Testis (tissue), 3 donors: ENCODE data around the gene RNF186. TPM values are rescaled to one million over a fixed set of nuclear protein-coding genes. Genes with fewer than 3 reads are reported as not detected.
A peak's percentile ranks its signal among the peaks of the same experiment; 100 is the strongest.
"Not testable (repeated sequence)": the region's sequence is repeated elsewhere in the genome, so short reads cannot be mapped to it uniquely, and the experiment has no call there.

Experiments used
- DNase-seq: peaks from one replicate; pipeline ENCODE4 v3.0.0-alpha.2; 2019
- H3K27ac ChIP-seq, 2 donors: fragments of 200-600 bp; sonication (generic); one replicate each; pipeline ENCODE4 v1.5.1; 2019
- H3K27me3 ChIP-seq: fragments of 200-600 bp; sonication (generic); one replicate; pipeline ENCODE4 v1.5.1; 2019
- H3K36me3 ChIP-seq: fragments of 200-600 bp; sonication (generic); one replicate; pipeline ENCODE4 v1.5.1; 2017; ENCODE audit warnings: low read depth; ENCODE audit errors: missing control alignments
- H3K4me1 ChIP-seq: fragments of 200-600 bp; sonication (generic); one replicate; pipeline ENCODE4 v1.5.1; 2019
- H3K4me3 ChIP-seq, 2 donors: fragments of 200-600 bp; sonication (generic); one replicate each; pipeline ENCODE4 v1.5.1; 2017 to 2019
- H3K9me3 ChIP-seq: fragments of 200-600 bp; sonication (generic); one replicate; pipeline ENCODE4 v1.5.1; 2017
- POLR2A ChIP-seq: fragments of 450-650 bp; IDR thresholded peaks from one replicate; pipeline ENCODE4 v1.6.1; 2017; ENCODE audit warnings: antibody characterized with exemption, mild to moderate bottlenecking, moderate library complexity
- whole genome bisulfite sequencing, 2 donors: methylation state at CpG; one replicate each; pipeline ENCODE4 v1.1.5; 2018; 5-methylcytosine and 5-hydroxymethylcytosine counted together
- intact Hi-C: fragments of 100-400 bp; cut with DNase I; formaldehyde crosslinking; loops from one replicate; pipeline ENCODE4 v1.15.1; 2023; ENCODE audit warnings: low total_unique reads
- polyA plus RNA-seq: library from polyadenylated mRNA; stranded (reverse); fragments of 350-450 nt; fragmentation: Illumina TruSeq; extraction: RNeasy Lipid Tissue Mini Kit (QIAGEN cat#74804); gene quantifications from one replicate; pipeline ENCODE4 v1.2.3, GENCODE V29; 2014; ENCODE audit warnings: low read depth, low replicate concordance; ENCODE audit not compliant: insufficient read depth
- total RNA-seq, 2 donors: library from RNA; depleted of rRNA; stranded (reverse); fragments of >200 nt; gene quantifications; one replicate each; pipeline ENCODE4 v1.2.3, GENCODE V29; 2016
- TF ChIP-seq, protein P1 (sequence below), 3 experiments: fragments of 450-650 bp in 2 of 3; fragments of 200-600 bp in 1 of 3; sonication (generic) in 1 of 3; IDR thresholded peaks; one replicate each; pipeline ENCODE4 v1.5.1; 2016 to 2019; ENCODE audit warnings: antibody characterized with exemption in 3 of 3, mild to moderate bottlenecking in 2 of 3, moderate library complexity in 1 of 3

Gene RNF186
- total and polyA plus RNA-seq, 3 donors from 2014 or later: 0.19 TPM; not detected in 2

- intact Hi-C loops: no loop called here
- TF ChIP-seq POLR2A: no peak
- TF ChIP-seq, protein P1, sequence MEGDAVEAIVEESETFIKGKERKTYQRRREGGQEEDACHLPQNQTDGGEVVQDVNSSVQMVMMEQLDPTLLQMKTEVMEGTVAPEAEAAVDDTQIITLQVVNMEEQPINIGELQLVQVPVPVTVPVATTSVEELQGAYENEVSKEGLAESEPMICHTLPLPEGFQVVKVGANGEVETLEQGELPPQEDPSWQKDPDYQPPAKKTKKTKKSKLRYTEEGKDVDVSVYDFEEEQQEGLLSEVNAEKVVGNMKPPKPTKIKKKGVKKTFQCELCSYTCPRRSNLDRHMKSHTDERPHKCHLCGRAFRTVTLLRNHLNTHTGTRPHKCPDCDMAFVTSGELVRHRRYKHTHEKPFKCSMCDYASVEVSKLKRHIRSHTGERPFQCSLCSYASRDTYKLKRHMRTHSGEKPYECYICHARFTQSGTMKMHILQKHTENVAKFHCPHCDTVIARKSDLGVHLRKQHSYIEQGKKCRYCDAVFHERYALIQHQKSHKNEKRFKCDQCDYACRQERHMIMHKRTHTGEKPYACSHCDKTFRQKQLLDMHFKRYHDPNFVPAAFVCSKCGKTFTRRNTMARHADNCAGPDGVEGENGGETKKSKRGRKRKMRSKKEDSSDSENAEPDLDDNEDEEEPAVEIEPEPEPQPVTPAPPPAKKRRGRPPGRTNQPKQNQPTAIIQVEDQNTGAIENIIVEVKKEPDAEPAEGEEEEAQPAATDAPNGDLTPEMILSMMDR (IDR thresholded peaks at IDR 0.05): no peak
- Histone ChIP-seq H3K9me3 (no peaks in the 10 kb centered on the region), H3K27me3 (no peaks in the 10 kb centered on the region), H3K27ac (no peak overlapping the region), H3K4me1 (no peaks in the 10 kb centered on the region), H3K4me3 (no peak overlapping the region), H3K36me3 (no peaks in the 10 kb centered on the region)
- no peak for DNase-seq
- 85 to 95% methylated on average over 1 of the region's 1 CpG for WGBS, 2 donors
Observed at GRCh38 chr1:19852036-19852435, 37.0 kb upstream of the RNF186 start.

GRCh38 chr1:19850214-19850613, 35.1 kb upstream of the RNF186 start:
- intact Hi-C loops: no loop called here
- peaks cover 7% of the 10 kb centered on the region for H3K4me1 ChIP-seq
- no peak for DNase-seq
- H3K27me3 ChIP-seq: no peaks in the 10 kb centered on the region
- TF ChIP-seq, protein P1 (IDR thresholded peaks at IDR 0.05): no peak
- TF ChIP-seq POLR2A: no peak
- no peak overlapping the region for H3K27ac ChIP-seq
- H3K4me3 ChIP-seq: no peak overlapping the region
- no peaks in the 10 kb centered on the region for H3K9me3 ChIP-seq
- WGBS, 2 donors: 46 to 48% methylated on average over 7 of the region's 7 CpGs
- H3K36me3 ChIP-seq: no peaks in the 10 kb centered on the region

DNA sequence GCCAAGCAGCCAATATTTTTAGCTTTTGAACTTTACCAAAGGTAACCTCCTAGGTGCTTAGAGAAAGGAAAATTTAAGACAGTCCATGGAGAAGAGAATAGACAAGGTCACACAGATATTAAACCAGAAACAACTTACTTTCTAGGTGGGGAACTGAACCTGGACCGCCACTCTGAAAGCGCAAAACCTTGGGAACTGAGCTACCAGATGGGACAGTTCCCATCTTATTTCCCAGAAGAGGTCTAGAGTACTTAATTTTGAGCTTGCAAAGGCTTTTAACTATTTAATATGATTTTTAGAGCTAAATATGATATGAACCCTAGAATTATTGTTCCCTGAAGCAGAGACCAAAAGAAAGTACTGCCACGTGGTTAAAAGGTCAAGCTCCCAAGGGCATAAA, 34.2 kb upstream of the RNF186 start:
- WGBS, 2 donors: 45 to 48% methylated on average over 3 of the region's 3 CpGs

GRCh38 chr1:19847334-19847733, 32.3 kb upstream of the RNF186 start:
- H3K27ac ChIP-seq, H3K4me3 ChIP-seq, intact Hi-C loops, H3K9me3 ChIP-seq, H3K36me3 ChIP-seq, DNase-seq, H3K27me3 ChIP-seq: not testable (repeated sequence)
- H3K4me1 ChIP-seq: peaks cover 13% of the 10 kb centered on the region
- 78 to 93% methylated on average over 9 of the region's 9 CpGs for WGBS, 2 donors

More for the DNA sequence above, 34.2 kb upstream of the RNF186 start:
- H3K9me3 ChIP-seq, H3K4me3 ChIP-seq, DNase-seq, H3K27ac ChIP-seq, H3K36me3 ChIP-seq, H3K27me3 ChIP-seq, intact Hi-C loops: not testable (repeated sequence)
- H3K4me1 ChIP-seq: peaks cover 13% of the 10 kb centered on the region

- no peak overlapping the region for H3K27ac ChIP-seq
- H3K4me1 ChIP-seq: peaks cover 13% of the 10 kb centered on the region
- intact Hi-C loops: no loop called here
- no peak for DNase-seq
- no peaks in the 10 kb centered on the region for H3K9me3 ChIP-seq
- TF ChIP-seq POLR2A: no peak
- TF ChIP-seq, protein P1 (IDR thresholded peaks at IDR 0.05): no peak
- H3K27me3 ChIP-seq: no peaks in the 10 kb centered on the region
- 97 to 100% methylated on average over 3 of the region's 3 CpGs for WGBS, 2 donors
- H3K4me3 ChIP-seq: no peak overlapping the region
- no peaks in the 10 kb centered on the region for H3K36me3 ChIP-seq
Observed at GRCh38 chr1:19846338-19846737, 31.3 kb upstream of the RNF186 start.

- no peaks in the 10 kb centered on the region for H3K36me3 ChIP-seq
- no peak for TF ChIP-seq POLR2A
- TF ChIP-seq, protein P1 (IDR thresholded peaks at IDR 0.05): no peak
- WGBS, 2 donors: 78 to 84% methylated on average over 8 of the region's 8 CpGs
- H3K4me1 ChIP-seq: peaks cover 13% of the 10 kb centered on the region
- H3K4me3 ChIP-seq: no peak overlapping the region
- H3K27me3 ChIP-seq: no peaks in the 10 kb centered on the region
- intact Hi-C loops: no loop called here
- H3K27ac ChIP-seq: peak overlapping the region in 1 of 2 donors; percentile 52
- H3K9me3 ChIP-seq: no peaks in the 10 kb centered on the region
- DNase-seq: no peak
Observed at GRCh38 chr1:19845555-19845954, 30.5 kb upstream of the RNF186 start.
